MM.1S (cell line): Measurements from ENCODE around the gene C5orf15.

Experiments
- DNase-seq: peaks from one replicate; pipeline ENCODE4 v3.0.0-alpha.2; 2015
- H2AFZ ChIP-seq: fragments of 300-600 bp; sonication (generic); 2 replicates; pipeline ENCODE4 v1.6.0; 2016; ENCODE audit warnings: antibody characterized with exemption, low read length
- H3F3A ChIP-seq: fragments of 300-600 bp; sonication (generic); 2 replicates; pipeline ENCODE4 v1.6.1; 2016; ENCODE audit warnings: mild to moderate bottlenecking, antibody characterized with exemption, low read length, moderate library complexity, mixed read lengths; ENCODE audit not compliant: insufficient read depth
- H3K27ac ChIP-seq: fragments of 300-600 bp; sonication (generic); 2 replicates; pipeline ENCODE4 v1.5.1; 2016; ENCODE audit warnings: mild to moderate bottlenecking, low read length
- H3K27me3 ChIP-seq: fragments of 300-600 bp; sonication (generic); replicated peaks from 2 replicates; pipeline ENCODE4 v1.6.0; 2016; ENCODE audit warnings: low read length; ENCODE audit not compliant: insufficient read depth
- H3K36me3 ChIP-seq: fragments of 300-600 bp; sonication (generic); replicated peaks from 2 replicates; pipeline ENCODE4 v1.6.1; 2016; ENCODE audit warnings: mild to moderate bottlenecking, low read length, mixed read lengths; ENCODE audit not compliant: insufficient read depth
- H3K4me1 ChIP-seq: fragments of 300-600 bp; sonication (generic); 2 replicates; pipeline ENCODE4 v1.6.1; 2016; ENCODE audit warnings: low read length, mixed read lengths
- H3K4me2 ChIP-seq: fragments of 300-600 bp; sonication (generic); 2 replicates; pipeline ENCODE4 v1.6.0; 2016; ENCODE audit warnings: low read depth, low read length
- H3K4me3 ChIP-seq: fragments of 300-600 bp; sonication (generic); 2 replicates; pipeline ENCODE4 v1.5.1; 2016; ENCODE audit warnings: low read length, mixed read lengths
- H3K79me2 ChIP-seq: fragments of 300-600 bp; sonication (generic); 2 replicates; pipeline ENCODE4 v1.6.1; 2016; ENCODE audit warnings: mixed run types, low read length, mixed read lengths
- H3K9ac ChIP-seq: fragments of 300-600 bp; sonication (generic); 2 replicates; pipeline ENCODE4 v1.6.1; 2016; ENCODE audit warnings: low read length, mixed read lengths
- H3K9me2 ChIP-seq: fragments of 300-600 bp; sonication (generic); replicated peaks from 2 replicates; pipeline ENCODE4 v1.6.1; 2016; ENCODE audit warnings: mild to moderate bottlenecking, low read length, mixed read lengths; ENCODE audit not compliant: insufficient read depth
- H3K9me3 ChIP-seq: fragments of 300-600 bp; sonication (generic); replicated peaks from 2 replicates; pipeline ENCODE4 v1.6.1; 2016; ENCODE audit warnings: mild to moderate bottlenecking, low read length, mixed read lengths; ENCODE audit not compliant: insufficient read depth
- H4K20me1 ChIP-seq: fragments of 300-600 bp; sonication (generic); 2 replicates; pipeline ENCODE4 v1.6.1; 2016; ENCODE audit warnings: mild to moderate bottlenecking, low read length, moderate library complexity, mixed read lengths; ENCODE audit not compliant: insufficient read depth
- CTCF ChIP-seq: fragments of 300-600 bp; sonication (generic); IDR thresholded peaks from 2 replicates; pipeline ENCODE4 v1.5.1; 2016; ENCODE audit warnings: antibody characterized with exemption, low read length, mixed read lengths
- EZH2 ChIP-seq: fragments of 300-600 bp; sonication (generic); optimal IDR thresholded peaks from 2 replicates; pipeline ENCODE3; 2017; ENCODE audit warnings: low read depth, mild to moderate bottlenecking, antibody characterized with exemption, low read length, mixed read lengths
- EZH2phosphoT487 ChIP-seq: fragments of 300-600 bp; sonication (generic); IDR thresholded peaks from 2 replicates; pipeline ENCODE4 v1.6.1; 2018; ENCODE audit warnings: antibody characterized with exemption, low read length

The C5orf15 gene

GRCh38 chr5:133921069-133921468 lies 47.4 kb downstream of the C5orf15 start:
- Histone ChIP-seq H3K4me2 (no peak overlapping the region), H3K4me1 (no peaks in the 10 kb centered on the region)

DNA sequence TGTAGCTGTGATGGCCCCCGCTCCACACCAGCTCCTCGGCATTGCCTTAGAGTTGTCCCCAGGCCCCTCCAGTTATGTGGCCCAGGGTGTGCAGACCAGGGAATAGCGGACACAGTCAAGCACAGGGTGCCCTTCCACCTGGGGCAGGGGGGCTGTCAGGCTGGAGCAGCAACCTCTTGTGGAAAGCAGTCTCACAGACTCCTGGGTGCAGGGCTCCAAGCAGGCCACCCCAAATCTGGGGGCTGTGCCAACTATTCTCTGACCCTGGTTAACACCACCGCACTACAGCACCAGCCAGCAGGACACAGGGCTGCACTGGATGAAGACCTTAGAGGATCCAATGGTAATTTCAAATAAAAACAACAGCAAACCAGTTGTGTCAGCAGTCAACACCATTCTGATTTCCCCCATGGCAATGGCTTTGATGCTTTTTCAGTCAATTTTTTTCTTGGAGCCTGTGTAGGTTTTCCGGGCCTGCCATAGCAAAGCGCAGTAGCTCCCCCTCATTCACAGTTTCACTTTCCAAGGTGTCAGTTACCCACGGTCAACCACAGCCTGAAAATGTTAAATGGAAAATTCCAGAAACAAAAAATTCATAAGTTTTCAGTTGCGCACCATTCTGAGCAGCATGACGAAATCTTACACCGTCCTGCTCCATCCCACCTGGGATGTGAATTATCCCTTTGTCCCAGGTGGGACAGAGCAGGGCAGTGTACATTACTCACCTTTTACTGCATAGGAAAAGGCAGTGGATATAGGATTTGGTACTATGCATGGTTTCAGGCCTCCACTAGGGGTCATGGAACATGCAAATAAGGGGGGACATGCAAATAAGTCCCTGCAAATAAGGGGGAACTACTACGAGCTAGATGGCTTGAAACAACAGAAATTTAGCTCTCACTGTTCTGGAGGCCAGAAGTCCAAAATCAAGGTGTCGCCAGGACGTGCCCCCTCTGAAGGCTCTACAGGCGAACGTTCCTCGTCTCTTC lies 49.0 kb downstream of the C5orf15 start:
- TF ChIP-seq CTCF: no peak
- TF ChIP-seq EZH2: no peak
- TF ChIP-seq EZH2phosphoT487: no peak
- DNase-seq: no peak
- Histone ChIP-seq H2AFZ (no peak overlapping the region), H3K27me3 (no peaks in the 10 kb centered on the region), H4K20me1 (no peaks in the 10 kb centered on the region), H3K9ac (no peak overlapping the region), H3K36me3 (no peaks in the 10 kb centered on the region), H3K27ac (no peak overlapping the region), H3K4me3 (no peak overlapping the region), H3K9me3 (no peaks in the 10 kb centered on the region), H3F3A (no peaks in the 10 kb centered on the region), H3K79me2 (no peaks in the 10 kb centered on the region), H3K4me1 (no peaks in the 10 kb centered on the region), H3K9me2 (no peaks in the 10 kb centered on the region), H3K4me2 (no peak overlapping the region)

More at GRCh38 chr5:133921069-133921468, 47.4 kb downstream of the C5orf15 start:
- no peak overlapping the region for H3K9ac ChIP-seq
- no peak overlapping the region for H3K4me3 ChIP-seq
- H3K36me3 ChIP-seq: no peaks in the 10 kb centered on the region
- H4K20me1 ChIP-seq: no peaks in the 10 kb centered on the region
- DNase-seq: no peak
- no peak for TF ChIP-seq CTCF
- TF ChIP-seq EZH2phosphoT487: no peak
- TF ChIP-seq EZH2: no peak
- H3K9me3 ChIP-seq: no peaks in the 10 kb centered on the region
- no peaks in the 10 kb centered on the region for H3F3A ChIP-seq
- H2AFZ ChIP-seq: no peak overlapping the region
- no peaks in the 10 kb centered on the region for H3K79me2 ChIP-seq
- H3K27me3 ChIP-seq: no peaks in the 10 kb centered on the region
- no peak overlapping the region for H3K27ac ChIP-seq
- no peaks in the 10 kb centered on the region for H3K9me2 ChIP-seq

GRCh38 chr5:133918731-133919130 lies 49.7 kb downstream of the C5orf15 start:
- Histone ChIP-seq H2AFZ (no peak overlapping the region), H3K9me3 (no peaks in the 10 kb centered on the region), H3K9ac (no peak overlapping the region), H3K27ac (no peak overlapping the region), H3K79me2 (no peaks in the 10 kb centered on the region), H3K9me2 (no peaks in the 10 kb centered on the region), H3K4me2 (no peak overlapping the region), H3K36me3 (no peaks in the 10 kb centered on the region), H3K4me3 (no peak overlapping the region), H4K20me1 (no peaks in the 10 kb centered on the region), H3F3A (no peaks in the 10 kb centered on the region), H3K27me3 (no peaks in the 10 kb centered on the region), H3K4me1 (no peaks in the 10 kb centered on the region)
- TF ChIP-seq CTCF (no peak), EZH2phosphoT487 (no peak), EZH2 (no peak)
- DNase-seq: no peak
